ENCODE results near the gene NHSL1.

DNA sequence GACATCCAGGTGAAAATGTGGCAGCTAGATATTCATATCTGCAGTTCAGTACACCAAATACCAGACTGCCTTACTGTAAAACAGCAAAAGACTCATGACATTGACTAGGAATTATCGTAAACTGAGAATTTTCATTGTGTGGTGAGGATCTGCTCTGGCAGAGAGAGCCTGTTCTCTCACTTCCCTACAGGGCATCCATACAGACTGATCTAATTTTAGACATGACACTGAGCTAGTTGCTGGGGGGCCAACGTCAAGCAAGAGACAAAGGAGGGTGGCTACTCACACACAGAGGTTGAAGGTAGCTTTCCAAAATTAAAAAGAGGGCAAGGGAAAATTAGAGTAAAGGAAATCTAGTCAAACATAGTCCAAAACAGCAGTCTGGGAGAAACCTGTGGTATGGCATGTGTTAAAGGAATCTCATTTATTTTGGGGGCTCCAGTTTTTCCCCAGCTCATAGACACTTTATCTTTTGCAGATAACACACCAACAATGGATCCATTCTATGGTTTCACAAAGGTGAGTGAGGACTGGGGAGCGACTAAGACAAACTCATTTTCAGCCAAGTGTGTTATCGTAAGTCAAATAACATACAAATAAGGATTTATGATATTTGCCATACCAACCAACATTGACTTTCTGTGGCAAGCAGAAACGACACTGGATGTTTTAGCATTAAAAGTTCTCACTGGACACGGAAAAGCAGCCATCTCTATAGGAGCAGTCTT lies 36.6 kb upstream of the NHSL1 start:
- TF ChIP-seq POLR2A (IDR thresholded peaks at IDR 0.05; ENCODE audit: low read length), result no peak
- TF ChIP-seq GATA1 (IDR thresholded peaks at IDR 0.05; ENCODE audit: low read depth, low read length), result no peak

Measured in erythroblast (primary cell).